Nephron progenitor cell (in vitro differentiated cells): Measurements from ENCODE around the gene CD63.

Source experiments
- DNase-seq: peaks from one replicate; pipeline ENCODE4 v3.0.0; 2021
- H3K27ac Mint-ChIP-seq: 2 replicates; pipeline ENCODE4 v1.8.0; 2021; ENCODE audit warnings: mild to moderate bottlenecking, moderate library complexity, mixed read lengths
- H3K27me3 Mint-ChIP-seq: 2 replicates; pipeline ENCODE4 v1.8.0; 2021; ENCODE audit warnings: mild to moderate bottlenecking, low read depth, mixed read lengths; ENCODE audit not compliant: poor library complexity
- H3K36me3 Mint-ChIP-seq: 2 replicates; pipeline ENCODE4 v1.8.0; 2021; ENCODE audit warnings: low read depth, mixed read lengths
- H3K4me1 Mint-ChIP-seq: 2 replicates; pipeline ENCODE4 v1.8.0; 2021; ENCODE audit warnings: mixed read lengths
- H3K4me3 Mint-ChIP-seq: 2 replicates; pipeline ENCODE4 v1.8.0; 2021; ENCODE audit warnings: mild to moderate bottlenecking, moderate library complexity, mixed read lengths
- H3K9me3 Mint-ChIP-seq: 2 replicates; pipeline ENCODE4 v1.8.0; 2021; ENCODE audit warnings: mild to moderate bottlenecking, moderate library complexity, mixed read lengths
- CTCF ChIP-seq: fragments of 200-600 bp; sonication (generic); IDR thresholded peaks from 2 replicates; pipeline ENCODE4 v1.5.0; 2021; ENCODE audit warnings: antibody characterized with exemption

CD63 gene

GRCh38 chr12:55746913-55747231 lies 18.1 kb upstream of the CD63 start:
- H3K27ac Mint-ChIP-seq = peak overlapping the region; percentile 94
- peaks cover 70% of the 10 kb centered on the region for H3K4me1 Mint-ChIP-seq
- peaks cover 48% of the 10 kb centered on the region for H3K36me3 Mint-ChIP-seq
- H3K9me3 Mint-ChIP-seq = no peaks in the 10 kb centered on the region
- no peak for DNase-seq
- H3K4me3 Mint-ChIP-seq = peak overlapping the region; percentile 97
- H3K27me3 Mint-ChIP-seq = peaks cover 3% of the 10 kb centered on the region
- TF ChIP-seq CTCF = no peak

GRCh38 chr12:55746174-55746912 lies 17.5 kb upstream of the CD63 start:
- Mint-ChIP-seq H3K9me3 (no peaks in the 10 kb centered on the region), H3K4me3 (peak overlapping the region; percentile 97), H3K4me1 (peaks cover 74% of the 10 kb centered on the region), H3K27ac (peak overlapping the region; percentile 94), H3K36me3 (peaks cover 43% of the 10 kb centered on the region), H3K27me3 (peaks cover 3% of the 10 kb centered on the region)
- TF ChIP-seq CTCF = no peak
- no peak for DNase-seq

- Mint-ChIP-seq H3K27me3 (peaks cover 3% of the 10 kb centered on the region), H3K27ac (peak overlapping the region; percentile 99), H3K36me3 (peaks cover 35% of the 10 kb centered on the region), H3K4me3 (peak overlapping the region; percentile 97), H3K9me3 (no peaks in the 10 kb centered on the region), H3K4me1 (peaks cover 74% of the 10 kb centered on the region)
- peak; percentile 85 for DNase-seq
- TF ChIP-seq CTCF = no peak
These were observed 16.8 kb upstream of the CD63 start for GRCh38 chr12:55745361-55746173.

GRCh38 chr12:55744340-55745030 lies 15.7 kb upstream of the CD63 start:
- no peaks in the 10 kb centered on the region for H3K9me3 Mint-ChIP-seq
- TF ChIP-seq CTCF = no peak
- H3K36me3 Mint-ChIP-seq = peaks cover 24% of the 10 kb centered on the region
- H3K4me3 Mint-ChIP-seq = peak overlapping the region; percentile 97
- peak; percentile 40 for DNase-seq
- peaks cover 70% of the 10 kb centered on the region for H3K4me1 Mint-ChIP-seq
- H3K27me3 Mint-ChIP-seq = peaks cover 3% of the 10 kb centered on the region
- H3K27ac Mint-ChIP-seq = peak overlapping the region; percentile 99

GRCh38 chr12:55743406-55744339 lies 14.9 kb upstream of the CD63 start:
- no peak for TF ChIP-seq CTCF
- Mint-ChIP-seq H3K27ac (peak overlapping the region; percentile 99), H3K9me3 (no peaks in the 10 kb centered on the region), H3K36me3 (peaks cover 16% of the 10 kb centered on the region), H3K4me1 (peaks cover 68% of the 10 kb centered on the region), H3K4me3 (peak overlapping the region; percentile 97), H3K27me3 (peaks cover 3% of the 10 kb centered on the region)
- DNase-seq = peak; percentile 32
